ENCODE data around the gene ABCA1. TPM values are rescaled to one million over a fixed set of nuclear protein-coding genes. Genes with fewer than 3 reads are reported as not detected.

The ABCA1 gene
- total and polyA plus RNA-seq, 2 of the 4 experiments (the other 2 are of a cell fraction): 5.8 to 52.2 TPM

GRCh38 chr9:104843644-104844240 lies 84.2 kb downstream of the ABCA1 start:
- Histone ChIP-seq H3K4ac (ENCODE audit: low read depth, low read length) (no peak overlapping the region), H3K79me1 (ENCODE audit: low read depth in 1 of 2, low read length in 2 of 2) (peaks cover 7 to 13% of the 10 kb centered on the region in 2 experiments), H3K4me3 (ENCODE audit: insufficient read depth, low read depth, low read length) (no peak overlapping the region), H3K36me3 (ENCODE audit: control insufficient read depth, insufficient read depth, low read length) (peaks cover 48% of the 10 kb centered on the region), H3K14ac (replicated peaks; ENCODE audit: low read depth, low read length) (no peak overlapping the region), H2AK9ac (replicated peaks; ENCODE audit: low read depth, low read length, poor library complexity) (no peak overlapping the region), H3K18ac (ENCODE audit: low read depth, low read length) (no peak overlapping the region), H2BK15ac (ENCODE audit: low read depth, low read length) (no peak overlapping the region), H3K27me3 (ENCODE audit: control insufficient read depth, insufficient read depth, low read length) (no peaks in the 10 kb centered on the region), H3K9me1 (ENCODE audit: insufficient read depth, low read length) (peaks cover 17% of the 10 kb centered on the region), H3K23ac (ENCODE audit: low read depth, low read length) (no peak overlapping the region), H3K56ac (ENCODE audit: extremely low read depth, insufficient read depth, low read length) (no peak overlapping the region), H3K4me1 (ENCODE audit: control insufficient read depth, insufficient read depth, low read length) (peaks cover 2% of the 10 kb centered on the region), H2BK20ac (ENCODE audit: low read depth, low read length) (no peak overlapping the region), H2AFZ (replicated peaks; ENCODE audit: low read length, poor library complexity) (no peak overlapping the region), H4K20me1 (ENCODE audit: insufficient read depth, low read length) (peaks cover 3% of the 10 kb centered on the region), H2BK120ac (ENCODE audit: low read depth, low read length) (no peak overlapping the region), H2AK5ac (ENCODE audit: low read depth, low read length) (no peak overlapping the region), H4K8ac (ENCODE audit: low read depth in 2 of 2, low read length in 2 of 2) (no peak overlapping the region), H3K9me3 (ENCODE audit: control insufficient read depth, insufficient read depth, low read length) (no peaks in the 10 kb centered on the region), H3K27ac (ENCODE audit: insufficient read depth, low read length) (no peak overlapping the region), H3K9ac (ENCODE audit: low read depth, low read length) (no peak overlapping the region), H4K91ac (ENCODE audit: insufficient read depth, low read depth, low read length) (no peak overlapping the region), H3K4me2 (ENCODE audit: low read depth, low read length) (no peak overlapping the region), H2BK5ac (ENCODE audit: low read depth, low read length, poor library complexity, severe bottlenecking) (no peak overlapping the region), H4K5ac (ENCODE audit: low read depth, low read length) (no peak overlapping the region)
- BruUV-seq (replicated peaks): no TSS peak
- POLR2A ChIA-PET (ENCODE audit: unreplicated experiment): no interaction called here
- no peak for ATAC-seq (ENCODE audit: low read depth)
- intact Hi-C loops (cut with micrococcal nuclease): no loop called here
- dilution Hi-C loops (cut with HindIII; ENCODE audit: low sequenced_read_pairs, unreplicated experiment): no loop called here
- in situ Hi-C loops (cut with MboI; ENCODE audit: low sequenced_read_pairs): no loop called here
- TF ChIP-seq RAD21 (IDR thresholded peaks at IDR 0.05; ENCODE audit: low read length) (no peak), RFX5 (IDR thresholded peaks at IDR 0.05; ENCODE audit: low read depth, low read length) (no peak), MAZ (IDR thresholded peaks at IDR 0.05; ENCODE audit: borderline replicate concordance, low read depth, low read length) (no peak), CEBPB (IDR thresholded peaks at IDR 0.05; ENCODE audit: low read depth, low read length) (no peak), NFE2L2 (IDR thresholded peaks at IDR 0.05; ENCODE audit: low read depth, low read length) (no peak), CTCF (conservative IDR thresholded peaks at IDR 0.05; ENCODE audit: low read depth, low read length) (no peak), SMC3 (IDR thresholded peaks at IDR 0.05; ENCODE audit: low read depth, low read length) (no peak), CHD1 (IDR thresholded peaks at IDR 0.05; ENCODE audit: low read depth, low read length) (no peak), FOS (IDR thresholded peaks at IDR 0.05; ENCODE audit: low read depth, low read length) (no peak), RCOR1 (IDR thresholded peaks at IDR 0.05; ENCODE audit: insufficient replicate concordance, low read length) (no peak), MAFK (IDR thresholded peaks at IDR 0.05; ENCODE audit: low read depth, low read length) (no peak), BHLHE40 (IDR thresholded peaks at IDR 0.05; ENCODE audit: low read depth, low read length) (no peak), MXI1 (IDR thresholded peaks at IDR 0.05; ENCODE audit: borderline replicate concordance, low read depth, low read length) (no peak), POLR2A (IDR thresholded peaks at IDR 0.05; ENCODE audit: low read depth, low read length) (no peak), ELK1 (IDR thresholded peaks at IDR 0.05; ENCODE audit: borderline replicate concordance, low read depth, low read length) (no peak)
- TF ChIP-seq, protein P1, sequence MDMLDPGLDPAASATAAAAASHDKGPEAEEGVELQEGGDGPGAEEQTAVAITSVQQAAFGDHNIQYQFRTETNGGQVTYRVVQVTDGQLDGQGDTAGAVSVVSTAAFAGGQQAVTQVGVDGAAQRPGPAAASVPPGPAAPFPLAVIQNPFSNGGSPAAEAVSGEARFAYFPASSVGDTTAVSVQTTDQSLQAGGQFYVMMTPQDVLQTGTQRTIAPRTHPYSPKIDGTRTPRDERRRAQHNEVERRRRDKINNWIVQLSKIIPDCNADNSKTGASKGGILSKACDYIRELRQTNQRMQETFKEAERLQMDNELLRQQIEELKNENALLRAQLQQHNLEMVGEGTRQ (IDR thresholded peaks at IDR 0.05; ENCODE audit: low read depth, low read length): no peak
- WGBS, 2 experiments (ENCODE audit: extremely low coverage in 2 of 2, insufficient read length in 1 of 2): no CpG with 5 or more reads among the region's 4 CpGs
- CTCF ChIA-PET: no interaction called here
- no peak for DNase-seq
